Ovary (tissue), 9 donors: ENCODE results near the gene RFPL2. TPM values are rescaled to one million over a fixed set of nuclear protein-coding genes. Genes with fewer than 3 reads are reported as not detected.
"Not testable (repeated sequence)": the region's sequence is repeated elsewhere in the genome, so short reads cannot be mapped to it uniquely, and the experiment has no call there.

Experiments used
- DNase-seq, 5 donors: peaks; one replicate each; pipeline ENCODE4 v3.0.0-alpha.2; 2019 to 2020
- H3K27ac ChIP-seq, 2 donors: fragments of 200-600 bp; one replicate each; pipeline versions ENCODE4 v1.5.1 to v1.8.0; 2019 to 2022
- H3K27me3 ChIP-seq: fragments of 200-600 bp; one replicate; pipeline ENCODE4 v1.8.0; 2022
- H3K36me3 ChIP-seq: fragments of 200-600 bp; sonication (generic); one replicate; pipeline ENCODE4 v1.5.1; 2019
- H3K4me1 ChIP-seq: one replicate; pipeline ENCODE4 v1.8.1; 2013; ENCODE audit warnings: mild to moderate bottlenecking, moderate library complexity; ENCODE audit not compliant: insufficient read depth
- H3K4me3 ChIP-seq: fragments of 200-600 bp; sonication (generic); one replicate; pipeline ENCODE4 v1.5.1; 2017
- H3K9me3 ChIP-seq, 2 donors: fragments of 200-600 bp in 1 of 2; sonication (generic) in 1 of 2; one replicate each; pipeline versions ENCODE4 v1.5.1 to v1.8.1; 2013 to 2019; ENCODE audit warnings: mild to moderate bottlenecking in 1 of 2, moderate library complexity in 1 of 2
- EP300 ChIP-seq: sonication (generic); formaldehyde crosslinking; IDR thresholded peaks from one replicate; pipeline ENCODE4 v1.6.1; 2017; ENCODE audit warnings: antibody characterized with exemption
- POLR2A ChIP-seq: fragments of 450-650 bp; IDR thresholded peaks from one replicate; pipeline ENCODE4 v1.6.1; 2017; ENCODE audit warnings: antibody characterized with exemption, mild to moderate bottlenecking, moderate library complexity
- WGBS, 3 donors: extraction: QIAGEN DNeasy Blood & Tissue Kit in 1 of 3; methylation state at CpG; one replicate each; pipeline versions ENCODE4 v1.1.5 to v1.1.7; 2013 to 2017; 5-methylcytosine and 5-hydroxymethylcytosine counted together
- intact Hi-C, 4 donors: fragments of 100-400 bp; cut with DNase I; formaldehyde crosslinking; loops; one replicate each; pipeline versions ENCODE4 v1.11.0 to v1.15.1; 2022 to 2023
- polyA plus RNA-seq, 2 donors: library from polyadenylated mRNA; stranded (reverse); fragments of 200-250 nt in 1 of 2; fragments of 350-450 nt in 1 of 2; fragmentation: Illumina TruSeq in 1 of 2; extraction: RNeasy Lipid Tissue Mini Kit (QIAGEN cat#74804) in 1 of 2; gene quantifications; one replicate each; pipeline ENCODE4 v1.2.3, GENCODE V29; 2013 to 2014
- total RNA-seq, 7 donors: library from RNA; depleted of rRNA in 2 of 7; stranded (reverse); fragments of >200 nt in 2 of 7; fragmentation: NEBNext Ultra II Directional in 3 of 7; extraction: Animal tissue kit (Norgen Biotek cat#: 25700) in 3 of 7; gene quantifications; one replicate each; pipeline versions ENCODE4 v1.1.0 to v1.2.4, GENCODE V29; 2016 to 2023
- TF ChIP-seq, protein P1 (sequence below), 3 donors: fragments of 450-650 bp in 2 of 3; fragments of 200-600 bp in 1 of 3; IDR thresholded peaks; one replicate each; pipeline versions ENCODE4 v1.5.1 to v1.8.0; 2016 to 2022; ENCODE audit warnings: antibody characterized with exemption in 3 of 3, mild to moderate bottlenecking in 1 of 3
- donor health status: DM: no; HTN: no; CAD: no; lungs with moderate emphysema.
- donor health status: DM: no; HTN: no; CAD: no.
- donor health status: Bipolar disorder and iron deficiency.
- donor health status: DM: yes; HTN: yes; CAD: no.
- donor health status: DM: no; HTN: no; CAD: no.
- donor health status: DM: yes; HTN: yes; CAD: no.

The RFPL2 gene
- total and polyA plus RNA-seq, 9 donors, result not detected

GRCh38 chr22:32202161-32202538 lies 2.7 kb downstream of the RFPL2 start:
- H3K9me3 ChIP-seq, result no peaks in the 10 kb centered on the region
- TF ChIP-seq, protein P1, sequence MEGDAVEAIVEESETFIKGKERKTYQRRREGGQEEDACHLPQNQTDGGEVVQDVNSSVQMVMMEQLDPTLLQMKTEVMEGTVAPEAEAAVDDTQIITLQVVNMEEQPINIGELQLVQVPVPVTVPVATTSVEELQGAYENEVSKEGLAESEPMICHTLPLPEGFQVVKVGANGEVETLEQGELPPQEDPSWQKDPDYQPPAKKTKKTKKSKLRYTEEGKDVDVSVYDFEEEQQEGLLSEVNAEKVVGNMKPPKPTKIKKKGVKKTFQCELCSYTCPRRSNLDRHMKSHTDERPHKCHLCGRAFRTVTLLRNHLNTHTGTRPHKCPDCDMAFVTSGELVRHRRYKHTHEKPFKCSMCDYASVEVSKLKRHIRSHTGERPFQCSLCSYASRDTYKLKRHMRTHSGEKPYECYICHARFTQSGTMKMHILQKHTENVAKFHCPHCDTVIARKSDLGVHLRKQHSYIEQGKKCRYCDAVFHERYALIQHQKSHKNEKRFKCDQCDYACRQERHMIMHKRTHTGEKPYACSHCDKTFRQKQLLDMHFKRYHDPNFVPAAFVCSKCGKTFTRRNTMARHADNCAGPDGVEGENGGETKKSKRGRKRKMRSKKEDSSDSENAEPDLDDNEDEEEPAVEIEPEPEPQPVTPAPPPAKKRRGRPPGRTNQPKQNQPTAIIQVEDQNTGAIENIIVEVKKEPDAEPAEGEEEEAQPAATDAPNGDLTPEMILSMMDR (IDR thresholded peaks at IDR 0.05), result no peak
- TF ChIP-seq EP300 (no peak), POLR2A (no peak)
- no peak overlapping the region for H3K27ac ChIP-seq
- WGBS, 3 donors, result 20 to 33% (median 24%) methylated on average over 4 of the region's 4 CpGs
- intact Hi-C loops, result no loop called here
- H3K27me3 ChIP-seq, result no peaks in the 10 kb centered on the region
- no peaks in the 10 kb centered on the region for H3K36me3 ChIP-seq
- DNase-seq, result no peak
- H3K4me3 ChIP-seq, result no peak overlapping the region
- H3K4me1 ChIP-seq, result peaks cover 2% of the 10 kb centered on the region

DNA sequence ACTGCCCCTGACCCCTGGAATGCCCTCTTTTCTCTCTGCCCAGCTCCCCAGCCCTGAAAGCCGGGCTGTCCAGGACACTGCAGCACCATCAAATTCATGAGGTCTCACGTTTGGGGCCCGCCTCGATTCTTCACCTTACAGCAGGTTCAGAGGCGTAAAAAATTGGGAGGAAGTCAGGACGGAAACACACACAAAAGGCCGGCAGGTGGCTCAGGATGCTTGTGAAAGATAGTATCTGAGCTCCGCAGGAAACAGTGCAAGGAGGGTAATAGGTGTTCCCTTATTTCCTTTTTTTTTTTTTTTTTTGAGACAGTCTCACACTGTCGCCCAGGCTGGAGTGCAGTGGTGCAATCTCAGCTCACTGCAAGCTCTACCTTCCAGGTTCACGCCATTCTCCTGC lies 4.1 kb downstream of the RFPL2 start:
- no peak overlapping the region for H3K4me3 ChIP-seq
- WGBS, 3 donors, result 71 to 78% (median 73%) methylated on average over 10 of the region's 10 CpGs
- no peaks in the 10 kb centered on the region for H3K36me3 ChIP-seq
- H3K9me3 ChIP-seq, result no peaks in the 10 kb centered on the region
- H3K27ac ChIP-seq, result no peak overlapping the region
- peaks cover 2% of the 10 kb centered on the region for H3K4me1 ChIP-seq
- no peaks in the 10 kb centered on the region for H3K27me3 ChIP-seq
- intact Hi-C loops, result no loop called here
- DNase-seq, result no peak
- no peak for TF ChIP-seq POLR2A
- TF ChIP-seq, protein P1 (IDR thresholded peaks at IDR 0.05), result no peak
- no peak for TF ChIP-seq EP300

DNA sequence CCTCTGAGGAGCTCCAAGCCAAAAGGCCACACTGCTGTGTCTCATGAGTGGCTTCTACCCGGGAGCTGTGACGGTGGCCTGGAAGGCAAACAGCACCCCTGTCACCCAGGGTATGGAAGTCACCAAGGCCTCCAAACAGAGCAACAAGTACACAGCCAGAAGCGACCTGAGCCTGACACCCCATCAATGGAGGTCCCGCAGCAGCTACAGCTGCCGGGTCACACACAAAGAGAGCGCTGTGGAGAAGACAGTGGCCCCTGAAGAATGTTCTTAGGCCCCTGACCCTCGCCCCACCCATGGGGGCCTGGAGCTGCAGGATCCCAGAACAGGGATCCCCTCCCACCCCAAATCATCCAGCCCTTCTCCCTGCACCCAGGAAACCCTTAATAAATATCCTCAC lies 4.9 kb downstream of the RFPL2 start:
- peaks cover 2% of the 10 kb centered on the region for H3K4me1 ChIP-seq

DNA sequence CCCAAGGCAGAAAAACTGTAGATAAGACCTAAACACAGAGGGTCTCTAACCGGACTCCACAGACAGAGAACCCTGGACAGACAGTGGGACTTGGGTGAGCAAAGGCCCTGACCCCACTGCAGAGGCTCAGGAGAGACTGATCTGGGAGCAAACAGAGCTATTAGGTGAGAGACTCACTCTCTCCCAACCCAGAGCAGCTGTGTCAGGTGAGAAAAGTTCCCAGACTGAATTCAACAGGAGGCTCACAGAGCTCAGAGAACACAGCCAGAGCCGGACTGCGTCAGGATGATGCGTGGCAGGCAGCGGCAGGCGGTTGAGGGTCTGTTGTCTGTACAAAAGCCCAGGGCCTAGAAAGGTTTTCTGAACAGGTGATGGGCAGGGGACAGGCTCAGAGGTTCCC lies 5.5 kb downstream of the RFPL2 start:
- WGBS, 3 donors, result 86 to 88% (median 86%) methylated on average over 6 of the region's 6 CpGs
- no peaks in the 10 kb centered on the region for H3K27me3 ChIP-seq
- DNase-seq, result no peak

More for the DNA sequence above, 4.9 kb downstream of the RFPL2 start:
- TF ChIP-seq, protein P1 (IDR thresholded peaks at IDR 0.05), result no peak
- no peak for TF ChIP-seq EP300
- TF ChIP-seq POLR2A, result no peak
- WGBS, 3 donors, result 56 to 84% (median 75%) methylated on average over 7 of the region's 7 CpGs
- H3K9me3 ChIP-seq, result no peaks in the 10 kb centered on the region
- no peaks in the 10 kb centered on the region for H3K27me3 ChIP-seq
- no peak overlapping the region for H3K27ac ChIP-seq
- no peaks in the 10 kb centered on the region for H3K36me3 ChIP-seq
- intact Hi-C loops, result no loop called here
- no peak overlapping the region for H3K4me3 ChIP-seq
- no peak for DNase-seq

GRCh38 chr22:32197553-32198226 lies 7.2 kb downstream of the RFPL2 start:
- DNase-seq, H3K9me3 ChIP-seq, H3K4me3 ChIP-seq, H3K27ac ChIP-seq, H3K36me3 ChIP-seq, H3K4me1 ChIP-seq, intact Hi-C loops, H3K27me3 ChIP-seq: not testable (repeated sequence)
- WGBS, 3 donors, result 82 to 84% (median 83%) methylated on average over 5 of the region's 5 CpGs

More for the DNA sequence above, 5.5 kb downstream of the RFPL2 start:
- H3K9me3 ChIP-seq, result no peaks in the 10 kb centered on the region
- intact Hi-C loops, result no loop called here
- no peak overlapping the region for H3K4me3 ChIP-seq
- TF ChIP-seq, protein P1 (IDR thresholded peaks at IDR 0.05), result no peak
- TF ChIP-seq POLR2A (no peak), EP300 (no peak)
- no peak overlapping the region for H3K27ac ChIP-seq
- peaks cover 2% of the 10 kb centered on the region for H3K4me1 ChIP-seq
- H3K36me3 ChIP-seq, result no peaks in the 10 kb centered on the region

DNA sequence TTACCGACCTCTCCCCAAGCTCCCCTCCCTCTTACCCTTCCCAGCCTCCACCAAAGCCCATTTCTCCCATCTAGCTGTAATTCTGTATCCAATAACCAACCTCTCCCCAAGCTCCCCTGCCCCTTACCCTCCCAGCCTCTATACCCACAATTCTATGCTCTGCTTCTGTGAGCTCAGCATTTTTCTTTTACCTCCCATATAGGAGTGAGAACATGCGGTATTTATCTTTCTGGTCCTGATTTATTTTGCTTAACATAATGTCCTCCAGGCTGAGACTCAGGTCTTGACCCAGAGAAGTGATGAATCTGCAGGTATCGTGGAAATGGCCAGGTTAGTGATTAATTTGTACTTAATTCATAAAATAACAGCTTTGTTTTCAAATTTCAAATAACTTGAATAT lies 9.0 kb downstream of the RFPL2 start:
- 26 to 37% (median 34%) methylated on average over 3 of the region's 3 CpGs for WGBS, 3 donors
- intact Hi-C loops, H3K4me3 ChIP-seq, H3K36me3 ChIP-seq, H3K9me3 ChIP-seq, H3K27me3 ChIP-seq, H3K27ac ChIP-seq, H3K4me1 ChIP-seq, DNase-seq: not testable (repeated sequence)

DNA sequence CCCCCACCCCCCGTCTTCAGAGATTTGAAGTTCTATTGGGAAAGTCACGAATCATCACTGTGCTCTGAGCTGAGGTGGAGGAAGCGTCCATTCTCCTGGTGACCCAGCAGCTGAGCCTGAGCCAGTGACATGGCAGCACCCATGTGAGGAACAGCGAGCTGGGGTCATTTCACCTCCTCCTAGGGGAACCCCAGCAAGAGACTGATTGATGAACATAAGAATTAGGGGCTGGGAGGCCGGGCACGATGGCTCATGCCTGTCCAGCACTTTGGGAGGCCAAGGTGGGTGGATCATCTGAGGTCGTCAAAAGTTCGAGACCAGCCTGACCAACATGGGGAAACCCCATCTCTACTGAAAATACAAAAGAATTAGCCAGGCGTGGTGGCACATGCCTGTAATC lies 11.5 kb downstream of the RFPL2 start:
- H3K36me3 ChIP-seq, H3K27me3 ChIP-seq, H3K9me3 ChIP-seq, intact Hi-C loops, H3K27ac ChIP-seq, DNase-seq, H3K4me1 ChIP-seq, H3K4me3 ChIP-seq: not testable (repeated sequence)
- WGBS, 3 donors, result 77 to 88% (median 82%) methylated on average over 9 of the region's 9 CpGs

DNA sequence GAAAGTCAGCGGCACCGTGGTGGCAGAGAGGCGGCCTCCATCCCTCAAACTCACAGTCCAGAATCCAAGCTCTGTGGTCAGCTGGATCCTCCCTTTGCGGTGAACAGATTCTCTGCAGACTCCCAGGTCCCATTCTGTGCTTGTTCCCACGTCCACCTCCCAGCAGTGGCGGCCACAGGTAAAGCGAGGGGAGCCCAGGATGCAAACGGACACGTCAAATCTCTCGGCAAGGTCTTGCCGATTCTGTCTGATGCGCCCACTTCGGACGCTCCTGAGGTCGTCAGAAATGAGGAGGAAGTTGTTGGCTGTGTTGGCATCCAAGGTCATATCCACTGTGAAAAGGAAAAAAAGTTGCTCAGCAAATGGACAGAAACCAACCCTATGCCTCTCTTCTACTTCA lies 13.9 kb downstream of the RFPL2 start:
- intact Hi-C loops, H3K9me3 ChIP-seq, H3K4me1 ChIP-seq, H3K27ac ChIP-seq, H3K27me3 ChIP-seq, H3K4me3 ChIP-seq, DNase-seq, H3K36me3 ChIP-seq: not testable (repeated sequence)
- 79 to 86% (median 82%) methylated on average over 15 of the region's 15 CpGs for WGBS, 3 donors
